ENCODE data around the gene TLK1.

Gene TLK1

GRCh38 chr2:170953941-170954340, 206.8 kb downstream of the TLK1 start:
- DNase-seq, result no peak

GRCh38 chr2:170950221-170950761, 210.4 kb downstream of the TLK1 start:
- no peak for DNase-seq

- no peak for DNase-seq
Measured at GRCh38 chr2:170949415-170949814, 211.3 kb downstream of the TLK1 start.

- DNase-seq, result no peak
Measured at GRCh38 chr2:170944545-170944944, 216.1 kb downstream of the TLK1 start.

GRCh38 chr2:170943596-170943995, 217.1 kb downstream of the TLK1 start:
- DNase-seq, result no peak

GRCh38 chr2:170943041-170943440, 217.7 kb downstream of the TLK1 start:
- no peak for DNase-seq

GRCh38 chr2:170942615-170943014, 218.1 kb downstream of the TLK1 start:
- no peak for DNase-seq
